ENCODE results near the gene ATE1. TPM values are rescaled to one million over a fixed set of nuclear protein-coding genes. Genes with fewer than 3 reads are reported as not detected.
"Not testable (repeated sequence)": the region's sequence is repeated elsewhere in the genome, so short reads cannot be mapped to it uniquely, and the experiment has no call there.

The ATE1 gene
- total RNA-seq, 1 experiment from 2014 or later: 40.4 TPM

- no peaks in the 10 kb centered on the region for H3K9me3 Mint-ChIP-seq (ENCODE audit: unreplicated experiment)
- TF ChIP-seq CTCF (IDR thresholded peaks at IDR 0.05; ENCODE audit: unreplicated experiment): no peak
- no peaks in the 10 kb centered on the region for H3K36me3 Mint-ChIP-seq (ENCODE audit: insufficient read depth, unreplicated experiment)
- H3K4me3 Mint-ChIP-seq (ENCODE audit: unreplicated experiment): no peak overlapping the region
- POLR2A ChIA-PET: no interaction called here
- no peaks in the 10 kb centered on the region for H3K27me3 Mint-ChIP-seq (ENCODE audit: insufficient read depth, unreplicated experiment)
- intact Hi-C loops (cut with micrococcal nuclease): loop anchor here (1.0 kb wide), 1 partner anchor 15 kb away; the partner anchor contains the start of gene ATE1
- H3K4me1 Mint-ChIP-seq (ENCODE audit: insufficient read depth, unreplicated experiment): peaks cover 19% of the 10 kb centered on the region
- CTCF ChIA-PET: no interaction called here
- H3K27ac Mint-ChIP-seq (ENCODE audit: low read depth, unreplicated experiment): peak overlapping the region; percentile 20
- BruUV-seq (replicated peaks): no TSS peak
- peak; percentile 92 for DNase-seq (ENCODE audit: unreplicated experiment)
Observed at GRCh38 chr10:121942749-121943416, 15.1 kb upstream of the ATE1 start.

GRCh38 chr10:121941532-121941931, 13.7 kb upstream of the ATE1 start:
- no peak for TF ChIP-seq CTCF (IDR thresholded peaks at IDR 0.05; ENCODE audit: unreplicated experiment)
- H3K36me3 Mint-ChIP-seq (ENCODE audit: insufficient read depth, unreplicated experiment): peaks cover 5% of the 10 kb centered on the region
- H3K9me3 Mint-ChIP-seq (ENCODE audit: unreplicated experiment): no peaks in the 10 kb centered on the region
- H3K4me3 Mint-ChIP-seq (ENCODE audit: unreplicated experiment): no peak overlapping the region
- no TSS peak for BruUV-seq (replicated peaks)
- ChIA-PET POLR2A (no interaction called here), CTCF (no interaction called here)
- peaks cover 19% of the 10 kb centered on the region for H3K4me1 Mint-ChIP-seq (ENCODE audit: insufficient read depth, unreplicated experiment)
- intact Hi-C loops (cut with micrococcal nuclease): no loop called here
- no peak overlapping the region for H3K27ac Mint-ChIP-seq (ENCODE audit: low read depth, unreplicated experiment)
- no peaks in the 10 kb centered on the region for H3K27me3 Mint-ChIP-seq (ENCODE audit: insufficient read depth, unreplicated experiment)
- DNase-seq (ENCODE audit: unreplicated experiment): no peak

GRCh38 chr10:121936295-121936694, 8.5 kb upstream of the ATE1 start:
- H3K27ac Mint-ChIP-seq (ENCODE audit: low read depth, unreplicated experiment): no peak overlapping the region
- no peaks in the 10 kb centered on the region for H3K4me1 Mint-ChIP-seq (ENCODE audit: insufficient read depth, unreplicated experiment)
- ChIA-PET POLR2A (interaction anchor here (1.8 kb wide), 1 partner anchor 9 kb away, joined by 13 read pairs; the partner anchor contains the start of gene ATE1), CTCF (interaction anchor here (0.6 to 0.9 kb wide), 2 partner anchors 31 to 206 kb away, joined by 3 read pairs; no protein-coding TSS in a partner anchor)
- BruUV-seq (replicated peaks): no TSS peak
- intact Hi-C loops (cut with micrococcal nuclease): no loop called here
- no peak for DNase-seq (ENCODE audit: unreplicated experiment)
- no peaks in the 10 kb centered on the region for H3K9me3 Mint-ChIP-seq (ENCODE audit: unreplicated experiment)
- H3K27me3 Mint-ChIP-seq (ENCODE audit: insufficient read depth, unreplicated experiment): no peaks in the 10 kb centered on the region
- peaks cover 5% of the 10 kb centered on the region for H3K36me3 Mint-ChIP-seq (ENCODE audit: insufficient read depth, unreplicated experiment)
- no peak overlapping the region for H3K4me3 Mint-ChIP-seq (ENCODE audit: unreplicated experiment)
- no peak for TF ChIP-seq CTCF (IDR thresholded peaks at IDR 0.05; ENCODE audit: unreplicated experiment)

- H3K27ac Mint-ChIP-seq (ENCODE audit: low read depth, unreplicated experiment): no peak overlapping the region
- ChIA-PET POLR2A (interaction anchor here (1.8 kb wide), 1 partner anchor 8 kb away, joined by 13 read pairs; the partner anchor contains the start of gene ATE1), CTCF (interaction anchor here (0.9 kb wide), 1 partner anchor 32 kb away, joined by 3 read pairs; no protein-coding TSS in a partner anchor)
- DNase-seq (ENCODE audit: unreplicated experiment): no peak
- H3K4me1 Mint-ChIP-seq (ENCODE audit: insufficient read depth, unreplicated experiment): no peaks in the 10 kb centered on the region
- no peak for TF ChIP-seq CTCF (IDR thresholded peaks at IDR 0.05; ENCODE audit: unreplicated experiment)
- intact Hi-C loops (cut with micrococcal nuclease): no loop called here
- no peaks in the 10 kb centered on the region for H3K9me3 Mint-ChIP-seq (ENCODE audit: unreplicated experiment)
- no TSS peak for BruUV-seq (replicated peaks)
- peaks cover 5% of the 10 kb centered on the region for H3K36me3 Mint-ChIP-seq (ENCODE audit: insufficient read depth, unreplicated experiment)
- H3K27me3 Mint-ChIP-seq (ENCODE audit: insufficient read depth, unreplicated experiment): no peaks in the 10 kb centered on the region
- H3K4me3 Mint-ChIP-seq (ENCODE audit: unreplicated experiment): no peak overlapping the region
Observed at GRCh38 chr10:121935702-121936101, 7.9 kb upstream of the ATE1 start.

- DNase-seq (ENCODE audit: unreplicated experiment); H3K36me3 Mint-ChIP-seq (ENCODE audit: insufficient read depth, unreplicated experiment); H3K27ac Mint-ChIP-seq (ENCODE audit: low read depth, unreplicated experiment); intact Hi-C loops (cut with micrococcal nuclease); BruUV-seq (replicated peaks); H3K27me3 Mint-ChIP-seq (ENCODE audit: insufficient read depth, unreplicated experiment); H3K9me3 Mint-ChIP-seq (ENCODE audit: unreplicated experiment): not testable (repeated sequence)
- CTCF ChIA-PET: interaction anchor here (0.6 kb wide), 1 partner anchor 827 kb away, joined by 3 read pairs; no protein-coding TSS in a partner anchor
- Mint-ChIP-seq H3K4me1 (ENCODE audit: insufficient read depth, unreplicated experiment) (peaks cover 15% of the 10 kb centered on the region), H3K4me3 (ENCODE audit: unreplicated experiment) (peak overlapping the region; percentile 14)
- POLR2A ChIA-PET: interaction anchor here (3.7 kb wide), 1 partner anchor 183 kb away, joined by 33 read pairs; no protein-coding TSS in a partner anchor
Observed at GRCh38 chr10:121930268-121931085, 2.6 kb upstream of the ATE1 start.
